ENCODE data around the gene ENOX1.

DNA sequence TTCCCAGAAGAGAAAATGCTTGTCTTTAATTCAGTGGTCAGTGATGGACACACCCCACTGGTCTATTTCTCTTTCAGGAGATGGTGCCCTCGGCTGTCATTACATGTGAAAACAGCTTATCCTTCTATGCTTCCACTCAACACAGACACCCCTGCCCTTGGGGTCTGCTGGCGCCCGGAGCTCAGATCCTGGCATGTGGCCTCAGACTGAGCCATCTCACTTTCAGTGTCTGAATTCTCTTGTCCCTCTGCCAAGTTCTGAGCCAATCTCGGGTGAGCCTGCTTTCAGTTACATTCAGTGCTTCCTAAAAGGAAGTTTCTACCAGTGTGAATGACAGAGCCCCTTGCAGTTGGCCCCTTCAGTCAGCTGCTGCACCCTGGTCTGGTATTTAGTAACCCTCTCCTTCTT is 469.8 kb downstream of the ENOX1 start:
- no peak for TF ChIP-seq EZH2 (IDR thresholded peaks at IDR 0.05; ENCODE audit: borderline replicate concordance, low read depth, low read length, severe bottlenecking)
- TF ChIP-seq, protein P1, sequence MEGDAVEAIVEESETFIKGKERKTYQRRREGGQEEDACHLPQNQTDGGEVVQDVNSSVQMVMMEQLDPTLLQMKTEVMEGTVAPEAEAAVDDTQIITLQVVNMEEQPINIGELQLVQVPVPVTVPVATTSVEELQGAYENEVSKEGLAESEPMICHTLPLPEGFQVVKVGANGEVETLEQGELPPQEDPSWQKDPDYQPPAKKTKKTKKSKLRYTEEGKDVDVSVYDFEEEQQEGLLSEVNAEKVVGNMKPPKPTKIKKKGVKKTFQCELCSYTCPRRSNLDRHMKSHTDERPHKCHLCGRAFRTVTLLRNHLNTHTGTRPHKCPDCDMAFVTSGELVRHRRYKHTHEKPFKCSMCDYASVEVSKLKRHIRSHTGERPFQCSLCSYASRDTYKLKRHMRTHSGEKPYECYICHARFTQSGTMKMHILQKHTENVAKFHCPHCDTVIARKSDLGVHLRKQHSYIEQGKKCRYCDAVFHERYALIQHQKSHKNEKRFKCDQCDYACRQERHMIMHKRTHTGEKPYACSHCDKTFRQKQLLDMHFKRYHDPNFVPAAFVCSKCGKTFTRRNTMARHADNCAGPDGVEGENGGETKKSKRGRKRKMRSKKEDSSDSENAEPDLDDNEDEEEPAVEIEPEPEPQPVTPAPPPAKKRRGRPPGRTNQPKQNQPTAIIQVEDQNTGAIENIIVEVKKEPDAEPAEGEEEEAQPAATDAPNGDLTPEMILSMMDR (IDR thresholded peaks at IDR 0.05; ENCODE audit: extremely low read depth in 1 of 2, insufficient read depth in 1 of 2, low read depth in 1 of 2, low read length in 2 of 2): no peak
- TF ChIP-seq, protein P2, sequence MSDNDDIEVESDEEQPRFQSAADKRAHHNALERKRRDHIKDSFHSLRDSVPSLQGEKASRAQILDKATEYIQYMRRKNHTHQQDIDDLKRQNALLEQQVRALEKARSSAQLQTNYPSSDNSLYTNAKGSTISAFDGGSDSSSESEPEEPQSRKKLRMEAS (IDR thresholded peaks at IDR 0.05; ENCODE audit: insufficient read depth, insufficient read length): no peak
- TF ChIP-seq POLR2A (IDR thresholded peaks at IDR 0.05; ENCODE audit: low read depth, low read length): no peak
